PC-9 (cell line): ENCODE results near the gene LMBR1L. TPM values are rescaled to one million over a fixed set of nuclear protein-coding genes. Genes with fewer than 3 reads are reported as not detected.

Source experiments
- BruUV-seq: library from RNA; stranded (reverse); fragments of 400-500 nt; replicated peaks from 2 replicates; lab custom pipeline; 2021; lab: Mats Ljungman, UMichigan
- CTCF ChIA-PET: fragments of 300-600 bp; sonication (Branson Sonifier 250); formaldehyde crosslinking; loops from one replicate; lab custom pipeline; 2022; ENCODE audit warnings: antibody characterized with exemption; lab: Charles Lee
- POLR2A ChIA-PET: fragments of 300-600 bp; sonication (Branson Sonifier 250); formaldehyde crosslinking; loops from one replicate; lab custom pipeline; 2022; ENCODE audit warnings: antibody characterized with exemption; ENCODE audit not compliant: unreplicated experiment; lab: Charles Lee
- DNase-seq, 2 experiments: peaks; one replicate each; pipeline versions ENCODE4 v3.0.0 to v3.0.0-alpha.2; 2015 to 2022; ENCODE audit warnings: mixed read lengths in 1 of 2
- H2AFZ ChIP-seq: fragments of 200-600 bp; sonication (generic); 2 replicates; pipeline ENCODE4 v1.8.1; 2017; ENCODE audit warnings: antibody characterized with exemption
- H3F3A ChIP-seq: fragments of 200-600 bp; sonication (generic); 2 replicates; pipeline ENCODE4 v1.8.1; 2017; ENCODE audit warnings: antibody characterized with exemption, mild to moderate bottlenecking, low read depth; ENCODE audit not compliant: insufficient read depth
- H3K27ac ChIP-seq: fragments of 200-600 bp; sonication (generic); 2 replicates; pipeline ENCODE4 v1.6.1; 2016; ENCODE audit warnings: mixed run types
- H3K27me3 ChIP-seq: fragments of 200-600 bp; sonication (generic); 2 replicates; pipeline ENCODE4 v1.6.1; 2016; ENCODE audit warnings: low read depth, mixed run types; ENCODE audit not compliant: insufficient read depth
- H3K36me3 ChIP-seq: fragments of 200-600 bp; sonication (generic); 2 replicates; pipeline ENCODE4 v1.6.1; 2016; ENCODE audit warnings: low read depth, mixed run types
- H3K4me1 ChIP-seq: fragments of 200-600 bp; sonication (generic); replicated peaks from 2 replicates; pipeline ENCODE4 v1.6.1; 2016; ENCODE audit warnings: mixed run types; ENCODE audit not compliant: insufficient read depth
- H3K4me2 ChIP-seq: fragments of 200-600 bp; sonication (generic); 2 replicates; pipeline ENCODE4 v1.6.1; 2017; ENCODE audit warnings: mixed run types
- H3K4me3 ChIP-seq: fragments of 200-600 bp; sonication (generic); 2 replicates; pipeline ENCODE4 v1.6.1; 2016; ENCODE audit warnings: mixed run types
- H3K79me2 ChIP-seq: fragments of 200-600 bp; sonication (generic); 2 replicates; pipeline ENCODE4 v1.6.1; 2017; ENCODE audit warnings: low read depth, mixed run types
- H3K9me2 ChIP-seq: fragments of 200-600 bp; sonication (generic); 2 replicates; pipeline ENCODE4 v1.8.1; 2017; ENCODE audit warnings: mild to moderate bottlenecking; ENCODE audit not compliant: insufficient read depth
- H3K9me3 ChIP-seq: fragments of 200-600 bp; sonication (generic); 2 replicates; pipeline ENCODE4 v1.8.1; 2016; ENCODE audit warnings: low read depth; ENCODE audit not compliant: insufficient read depth
- H4K20me1 ChIP-seq: fragments of 200-600 bp; sonication (generic); 2 replicates; pipeline ENCODE4 v1.8.1; 2017; ENCODE audit not compliant: insufficient read depth
- CTCF ChIP-seq: fragments of 200-600 bp; sonication (generic); conservative IDR thresholded peaks from 2 replicates; pipeline ENCODE4 v1.6.1; 2017; ENCODE audit warnings: mixed run types, antibody characterized with exemption, mild to moderate bottlenecking, moderate library complexity
- EZH2 ChIP-seq: fragments of 200-600 bp; sonication (generic); IDR thresholded peaks from 2 replicates; pipeline ENCODE4 v1.8.0; 2017; ENCODE audit warnings: antibody characterized with exemption, low read depth
- intact Hi-C: fragments of 100-400 bp; cut with micrococcal nuclease; formaldehyde crosslinking; loops from one replicate; pipeline ENCODE4 v1.10.0; 2022; ENCODE audit not compliant: unreplicated experiment
- total RNA-seq: library from RNA; stranded (reverse); gene quantifications from 2 replicates; pipeline ENCODE4 v1.2.3, GENCODE V29; 2021

The LMBR1L gene
- total RNA-seq, 1 experiment from 2014 or later: 53.9 TPM

GRCh38 chr12:49108958-49109404, 1.7 kb downstream of the LMBR1L start:
- H3K36me3 ChIP-seq: 0 out of 2 replicates have a peak, but pooled peaks cover 2% of the 10 kb centered on the region
- no peak for TF ChIP-seq EZH2
- no peak for TF ChIP-seq CTCF
- peaks cover 43% of the 10 kb centered on the region for H3K4me1 ChIP-seq
- DNase-seq: no peak
- TSS peak; percentile 31 for BruUV-seq
- peaks cover 20% of the 10 kb centered on the region; the same call in 1 of the 2 replicates for H3F3A ChIP-seq
- H3K9me2 ChIP-seq: no peaks in the 10 kb centered on the region
- no peaks in the 10 kb centered on the region for H4K20me1 ChIP-seq
- H2AFZ ChIP-seq: peak overlapping the region; percentile 99; the same call in 1 of the 2 replicates
- peaks cover 39% of the 10 kb centered on the region for H3K79me2 ChIP-seq
- CTCF ChIA-PET: interaction anchor here (0.6 to 2.7 kb wide), 4 partner anchors 12 to 45 kb away, joined by 3 to 22 read pairs (median 6); no protein-coding TSS in a partner anchor
- no peaks in the 10 kb centered on the region for H3K9me3 ChIP-seq
- H3K4me2 ChIP-seq: peak overlapping the region; percentile 99
- 0 out of 2 replicates have a peak overlapping the region, but pooled peaks have one; percentile 21 for H3K27ac ChIP-seq
- intact Hi-C loops: no loop called here
- POLR2A ChIA-PET: no interaction called here
- peak overlapping the region; percentile 92; the same call in 1 of the 2 replicates for H3K4me3 ChIP-seq
- no peaks in the 10 kb centered on the region for H3K27me3 ChIP-seq

GRCh38 chr12:49105504-49106084, 5.1 kb downstream of the LMBR1L start:
- Histone ChIP-seq H3K4me1 (peaks cover 37% of the 10 kb centered on the region), H3K9me3 (no peaks in the 10 kb centered on the region), H3K4me2 (peak overlapping the region; percentile 75), H3K79me2 (peaks cover 39% of the 10 kb centered on the region), H3F3A (peaks cover 20% of the 10 kb centered on the region; the same call in 1 of the 2 replicates), H3K4me3 (peak overlapping the region; percentile 7; the same call in 1 of the 2 replicates), H3K9me2 (no peaks in the 10 kb centered on the region), H3K27me3 (no peaks in the 10 kb centered on the region), H4K20me1 (no peaks in the 10 kb centered on the region), H3K36me3 (peaks cover 10% of the 10 kb centered on the region; the same call in 1 of the 2 replicates), H3K27ac (peak overlapping the region; percentile 95), H2AFZ (peak overlapping the region; percentile 76)
- no peak for TF ChIP-seq EZH2
- TF ChIP-seq CTCF: no peak
- POLR2A ChIA-PET: interaction anchor here (0.5 kb wide), 1 partner anchor 39 kb away, joined by 12 read pairs; no protein-coding TSS in a partner anchor
- BruUV-seq: no TSS peak
- intact Hi-C loops: no loop called here
- CTCF ChIA-PET: interaction anchor here (0.6 to 2.1 kb wide), 6 partner anchors 14 to 35 kb away, joined by 3 to 15 read pairs (median 4); no protein-coding TSS in a partner anchor
- peak; percentile 76 to 89 for DNase-seq

- no peak overlapping the region for H3K27ac ChIP-seq
- no peaks in the 10 kb centered on the region for H3K27me3 ChIP-seq
- no peak overlapping the region for H2AFZ ChIP-seq
- H4K20me1 ChIP-seq: no peaks in the 10 kb centered on the region
- H3K4me1 ChIP-seq: peaks cover 37% of the 10 kb centered on the region
- CTCF ChIA-PET: interaction anchor here (0.5 to 2.1 kb wide), 6 partner anchors 9 to 113 kb away, joined by 3 to 15 read pairs (median 4); no protein-coding TSS in a partner anchor
- no peaks in the 10 kb centered on the region for H3K9me2 ChIP-seq
- POLR2A ChIA-PET: no interaction called here
- peak overlapping the region; percentile 75; the same call in 1 of the 2 replicates for H3K4me2 ChIP-seq
- BruUV-seq: no TSS peak
- no peak overlapping the region for H3K4me3 ChIP-seq
- peaks cover 38% of the 10 kb centered on the region for H3K79me2 ChIP-seq
- H3K9me3 ChIP-seq: no peaks in the 10 kb centered on the region
- TF ChIP-seq CTCF (no peak), EZH2 (no peak)
- intact Hi-C loops: no loop called here
- H3K36me3 ChIP-seq: peaks cover 10% of the 10 kb centered on the region; the same call in 1 of the 2 replicates
- H3F3A ChIP-seq: peaks cover 20% of the 10 kb centered on the region; the same call in 1 of the 2 replicates
- no peak for DNase-seq
Measured at GRCh38 chr12:49104822-49105221, 5.8 kb downstream of the LMBR1L start.
